ENCODE data around the gene HSPG2. TPM values are rescaled to one million over a fixed set of nuclear protein-coding genes. Genes with fewer than 3 reads are reported as not detected.
A peak's percentile ranks its signal among the peaks of the same experiment; 100 is the strongest.

The HSPG2 gene
- total and polyA plus RNA-seq, 10 of the 15 experiments (the other 5 are each of a cell fraction or from before 2014, with no cell fraction given) = 0.30 to 3.4 (median 0.73) TPM; not detected in 2

DNA sequence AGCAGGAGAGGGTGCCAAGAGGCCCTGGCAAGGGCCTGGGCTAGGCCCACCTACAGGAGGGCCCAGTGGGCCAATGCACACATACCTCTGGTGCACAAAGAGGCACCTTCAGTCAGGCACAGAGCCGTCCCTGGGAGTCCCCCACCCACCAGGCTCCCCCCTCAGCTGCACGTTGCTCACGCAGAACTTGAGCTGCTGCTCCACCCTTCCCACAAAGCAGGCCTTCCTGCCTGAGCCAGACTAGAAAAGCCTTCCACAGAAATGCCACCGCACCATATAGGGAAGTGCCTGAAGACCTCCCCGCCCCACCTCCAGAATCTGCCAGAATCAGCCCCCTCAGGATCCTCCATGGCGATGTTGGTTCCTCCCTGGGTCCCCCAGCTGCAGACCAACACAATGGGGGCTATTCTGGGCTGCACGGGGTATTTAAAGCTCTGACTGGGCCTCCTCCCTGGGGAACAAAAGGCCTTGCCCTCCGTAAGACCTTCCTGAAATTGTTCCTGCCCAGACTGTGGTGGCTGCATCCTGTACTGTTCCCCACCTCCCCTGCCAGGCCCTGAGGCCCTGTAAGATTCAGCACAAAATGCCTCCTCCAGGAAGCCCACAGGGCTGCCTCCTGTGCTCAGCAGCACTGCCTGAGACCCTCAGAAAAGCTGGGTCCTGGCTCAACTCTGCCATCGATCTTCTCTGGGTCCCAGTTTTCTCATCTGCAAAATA lies 27.2 kb downstream of the HSPG2 start (continued):
- TF ChIP-seq, protein P1, sequence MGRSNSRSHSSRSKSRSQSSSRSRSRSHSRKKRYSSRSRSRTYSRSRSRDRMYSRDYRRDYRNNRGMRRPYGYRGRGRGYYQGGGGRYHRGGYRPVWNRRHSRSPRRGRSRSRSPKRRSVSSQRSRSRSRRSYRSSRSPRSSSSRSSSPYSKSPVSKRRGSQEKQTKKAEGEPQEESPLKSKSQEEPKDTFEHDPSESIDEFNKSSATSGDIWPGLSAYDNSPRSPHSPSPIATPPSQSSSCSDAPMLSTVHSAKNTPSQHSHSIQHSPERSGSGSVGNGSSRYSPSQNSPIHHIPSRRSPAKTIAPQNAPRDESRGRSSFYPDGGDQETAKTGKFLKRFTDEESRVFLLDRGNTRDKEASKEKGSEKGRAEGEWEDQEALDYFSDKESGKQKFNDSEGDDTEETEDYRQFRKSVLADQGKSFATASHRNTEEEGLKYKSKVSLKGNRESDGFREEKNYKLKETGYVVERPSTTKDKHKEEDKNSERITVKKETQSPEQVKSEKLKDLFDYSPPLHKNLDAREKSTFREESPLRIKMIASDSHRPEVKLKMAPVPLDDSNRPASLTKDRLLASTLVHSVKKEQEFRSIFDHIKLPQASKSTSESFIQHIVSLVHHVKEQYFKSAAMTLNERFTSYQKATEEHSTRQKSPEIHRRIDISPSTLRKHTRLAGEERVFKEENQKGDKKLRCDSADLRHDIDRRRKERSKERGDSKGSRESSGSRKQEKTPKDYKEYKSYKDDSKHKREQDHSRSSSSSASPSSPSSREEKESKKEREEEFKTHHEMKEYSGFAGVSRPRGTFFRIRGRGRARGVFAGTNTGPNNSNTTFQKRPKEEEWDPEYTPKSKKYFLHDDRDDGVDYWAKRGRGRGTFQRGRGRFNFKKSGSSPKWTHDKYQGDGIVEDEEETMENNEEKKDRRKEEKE (IDR thresholded peaks at IDR 0.05) = no peak
- TF ChIP-seq, protein P2, sequence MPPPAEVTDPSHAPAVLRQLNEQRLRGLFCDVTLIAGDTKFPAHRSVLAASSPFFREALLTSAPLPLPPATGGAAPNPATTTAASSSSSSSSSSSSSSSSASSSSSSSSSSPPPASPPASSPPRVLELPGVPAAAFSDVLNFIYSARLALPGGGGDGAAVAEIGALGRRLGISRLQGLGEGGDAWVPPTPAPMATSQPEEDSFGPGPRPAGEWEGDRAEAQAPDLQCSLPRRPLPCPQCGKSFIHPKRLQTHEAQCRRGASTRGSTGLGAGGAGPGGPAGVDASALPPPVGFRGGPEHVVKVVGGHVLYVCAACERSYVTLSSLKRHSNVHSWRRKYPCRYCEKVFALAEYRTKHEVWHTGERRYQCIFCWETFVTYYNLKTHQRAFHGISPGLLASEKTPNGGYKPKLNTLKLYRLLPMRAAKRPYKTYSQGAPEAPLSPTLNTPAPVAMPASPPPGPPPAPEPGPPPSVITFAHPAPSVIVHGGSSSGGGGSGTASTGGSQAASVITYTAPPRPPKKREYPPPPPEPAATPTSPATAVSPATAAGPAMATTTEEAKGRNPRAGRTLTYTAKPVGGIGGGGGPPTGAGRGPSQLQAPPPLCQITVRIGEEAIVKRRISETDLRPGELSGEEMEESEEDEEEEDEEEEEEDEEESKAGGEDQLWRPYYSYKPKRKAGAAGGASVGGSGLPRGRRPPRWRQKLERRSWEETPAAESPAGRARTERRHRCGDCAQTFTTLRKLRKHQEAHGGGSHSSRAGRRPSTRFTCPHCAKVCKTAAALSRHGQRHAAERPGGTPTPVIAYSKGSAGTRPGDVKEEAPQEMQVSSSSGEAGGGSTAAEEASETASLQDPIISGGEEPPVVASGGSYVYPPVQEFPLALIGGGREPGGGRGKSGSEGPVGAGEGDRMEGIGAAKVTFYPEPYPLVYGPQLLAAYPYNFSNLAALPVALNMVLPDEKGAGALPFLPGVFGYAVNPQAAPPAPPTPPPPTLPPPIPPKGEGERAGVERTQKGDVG (CRISPR knock-in tag; IDR thresholded peaks at IDR 0.05) = no peak
- TF ChIP-seq, protein P3, sequence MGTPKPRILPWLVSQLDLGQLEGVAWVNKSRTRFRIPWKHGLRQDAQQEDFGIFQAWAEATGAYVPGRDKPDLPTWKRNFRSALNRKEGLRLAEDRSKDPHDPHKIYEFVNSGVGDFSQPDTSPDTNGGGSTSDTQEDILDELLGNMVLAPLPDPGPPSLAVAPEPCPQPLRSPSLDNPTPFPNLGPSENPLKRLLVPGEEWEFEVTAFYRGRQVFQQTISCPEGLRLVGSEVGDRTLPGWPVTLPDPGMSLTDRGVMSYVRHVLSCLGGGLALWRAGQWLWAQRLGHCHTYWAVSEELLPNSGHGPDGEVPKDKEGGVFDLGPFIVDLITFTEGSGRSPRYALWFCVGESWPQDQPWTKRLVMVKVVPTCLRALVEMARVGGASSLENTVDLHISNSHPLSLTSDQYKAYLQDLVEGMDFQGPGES (IDR thresholded peaks at IDR 0.05) = no peak
- peak in 1 of 2 experiments; percentile 76; a peak in 3 of 4 replicates for TF ChIP-seq BHLHE40 (IDR thresholded peaks at IDR 0.05; ENCODE audit: borderline replicate concordance in 1 of 2, low read depth in 2 of 2, low read length in 1 of 2)
- TF ChIP-seq, protein P4, sequence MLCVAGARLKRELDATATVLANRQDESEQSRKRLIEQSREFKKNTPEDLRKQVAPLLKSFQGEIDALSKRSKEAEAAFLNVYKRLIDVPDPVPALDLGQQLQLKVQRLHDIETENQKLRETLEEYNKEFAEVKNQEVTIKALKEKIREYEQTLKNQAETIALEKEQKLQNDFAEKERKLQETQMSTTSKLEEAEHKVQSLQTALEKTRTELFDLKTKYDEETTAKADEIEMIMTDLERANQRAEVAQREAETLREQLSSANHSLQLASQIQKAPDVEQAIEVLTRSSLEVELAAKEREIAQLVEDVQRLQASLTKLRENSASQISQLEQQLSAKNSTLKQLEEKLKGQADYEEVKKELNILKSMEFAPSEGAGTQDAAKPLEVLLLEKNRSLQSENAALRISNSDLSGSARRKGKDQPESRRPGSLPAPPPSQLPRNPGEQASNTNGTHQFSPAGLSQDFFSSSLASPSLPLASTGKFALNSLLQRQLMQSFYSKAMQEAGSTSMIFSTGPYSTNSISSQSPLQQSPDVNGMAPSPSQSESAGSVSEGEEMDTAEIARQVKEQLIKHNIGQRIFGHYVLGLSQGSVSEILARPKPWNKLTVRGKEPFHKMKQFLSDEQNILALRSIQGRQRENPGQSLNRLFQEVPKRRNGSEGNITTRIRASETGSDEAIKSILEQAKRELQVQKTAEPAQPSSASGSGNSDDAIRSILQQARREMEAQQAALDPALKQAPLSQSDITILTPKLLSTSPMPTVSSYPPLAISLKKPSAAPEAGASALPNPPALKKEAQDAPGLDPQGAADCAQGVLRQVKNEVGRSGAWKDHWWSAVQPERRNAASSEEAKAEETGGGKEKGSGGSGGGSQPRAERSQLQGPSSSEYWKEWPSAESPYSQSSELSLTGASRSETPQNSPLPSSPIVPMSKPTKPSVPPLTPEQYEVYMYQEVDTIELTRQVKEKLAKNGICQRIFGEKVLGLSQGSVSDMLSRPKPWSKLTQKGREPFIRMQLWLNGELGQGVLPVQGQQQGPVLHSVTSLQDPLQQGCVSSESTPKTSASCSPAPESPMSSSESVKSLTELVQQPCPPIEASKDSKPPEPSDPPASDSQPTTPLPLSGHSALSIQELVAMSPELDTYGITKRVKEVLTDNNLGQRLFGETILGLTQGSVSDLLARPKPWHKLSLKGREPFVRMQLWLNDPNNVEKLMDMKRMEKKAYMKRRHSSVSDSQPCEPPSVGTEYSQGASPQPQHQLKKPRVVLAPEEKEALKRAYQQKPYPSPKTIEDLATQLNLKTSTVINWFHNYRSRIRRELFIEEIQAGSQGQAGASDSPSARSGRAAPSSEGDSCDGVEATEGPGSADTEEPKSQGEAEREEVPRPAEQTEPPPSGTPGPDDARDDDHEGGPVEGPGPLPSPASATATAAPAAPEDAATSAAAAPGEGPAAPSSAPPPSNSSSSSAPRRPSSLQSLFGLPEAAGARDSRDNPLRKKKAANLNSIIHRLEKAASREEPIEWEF (IDR thresholded peaks at IDR 0.05; ENCODE audit: insufficient replicate concordance, low read depth, low read length) = no peak
- TF ChIP-seq CHD2 (IDR thresholded peaks at IDR 0.05; ENCODE audit: borderline replicate concordance, low read depth, low read length) = no peak
- TF ChIP-seq, protein P5, sequence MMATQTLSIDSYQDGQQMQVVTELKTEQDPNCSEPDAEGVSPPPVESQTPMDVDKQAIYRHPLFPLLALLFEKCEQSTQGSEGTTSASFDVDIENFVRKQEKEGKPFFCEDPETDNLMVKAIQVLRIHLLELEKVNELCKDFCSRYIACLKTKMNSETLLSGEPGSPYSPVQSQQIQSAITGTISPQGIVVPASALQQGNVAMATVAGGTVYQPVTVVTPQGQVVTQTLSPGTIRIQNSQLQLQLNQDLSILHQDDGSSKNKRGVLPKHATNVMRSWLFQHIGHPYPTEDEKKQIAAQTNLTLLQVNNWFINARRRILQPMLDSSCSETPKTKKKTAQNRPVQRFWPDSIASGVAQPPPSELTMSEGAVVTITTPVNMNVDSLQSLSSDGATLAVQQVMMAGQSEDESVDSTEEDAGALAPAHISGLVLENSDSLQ (IDR thresholded peaks at IDR 0.05) = no peak
- TF ChIP-seq STAT1 (conservative IDR thresholded peaks at IDR 0.05) = no peak
- peak; percentile 80; the same call in 1 of the 2 replicates for TF ChIP-seq ZNF217 (IDR thresholded peaks at IDR 0.05)
- TF ChIP-seq GABPA (IDR thresholded peaks at IDR 0.05; ENCODE audit: low read depth) = no peak
- TF ChIP-seq YBX1 (IDR thresholded peaks at IDR 0.05) = no peak
- TF ChIP-seq, protein P6, sequence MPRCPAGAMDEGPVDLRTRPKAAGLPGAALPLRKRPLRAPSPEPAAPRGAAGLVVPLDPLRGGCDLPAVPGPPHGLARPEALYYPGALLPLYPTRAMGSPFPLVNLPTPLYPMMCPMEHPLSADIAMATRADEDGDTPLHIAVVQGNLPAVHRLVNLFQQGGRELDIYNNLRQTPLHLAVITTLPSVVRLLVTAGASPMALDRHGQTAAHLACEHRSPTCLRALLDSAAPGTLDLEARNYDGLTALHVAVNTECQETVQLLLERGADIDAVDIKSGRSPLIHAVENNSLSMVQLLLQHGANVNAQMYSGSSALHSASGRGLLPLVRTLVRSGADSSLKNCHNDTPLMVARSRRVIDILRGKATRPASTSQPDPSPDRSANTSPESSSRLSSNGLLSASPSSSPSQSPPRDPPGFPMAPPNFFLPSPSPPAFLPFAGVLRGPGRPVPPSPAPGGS (IDR thresholded peaks at IDR 0.05; ENCODE audit: borderline replicate concordance, insufficient read depth, low read depth, low read length, poor library complexity, severe bottlenecking) = peak; percentile 23
- peak; percentile 24; the same call in 1 of the 2 replicates for TF ChIP-seq POLR2A (IDR thresholded peaks at IDR 0.05; ENCODE audit: low read depth, low read length)

Data from GM12878 (cell line).